K562 (cell line): Measurements from ENCODE around the gene NREP.

Experiments
- EGR1 ChIP-seq: fragments of 450-650 bp; conservative IDR thresholded peaks from 2 replicates; pipeline ENCODE4 v1.6.1; 2017; ENCODE audit warnings: mild to moderate bottlenecking
- HDAC6 ChIP-seq: IDR thresholded peaks from 2 replicates; pipeline ENCODE4 v1.6.1; 2012; ENCODE audit warnings: low read depth, mild to moderate bottlenecking, control low read depth, inconsistent platforms, low read length, moderate library complexity
- KLF13 ChIP-seq: fragments of 450-650 bp; IDR thresholded peaks from 2 replicates; pipeline ENCODE4 v1.6.1; 2016; ENCODE audit warnings: missing genetic modification characterization, low read depth, mild to moderate bottlenecking, missing compliant biosample characterization, moderate library complexity, borderline replicate concordance
- POLR2AphosphoS2 ChIP-seq: IDR thresholded peaks from 2 replicates; pipeline ENCODE4 v1.6.1; 2012; ENCODE audit warnings: low read length, improper control_type of control experiment
- POLR2AphosphoS5 ChIP-seq: IDR thresholded peaks from 2 replicates; pipeline ENCODE4 v1.6.1; 2011; ENCODE audit warnings: mild to moderate bottlenecking, low read depth, low read length, moderate library complexity; ENCODE audit not compliant: control insufficient read depth, insufficient read depth
- SMC3 ChIP-seq: conservative IDR thresholded peaks from 2 replicates; pipeline ENCODE4 v1.6.1; 2011; ENCODE audit warnings: low read depth, low read length, improper control_type of control experiment; ENCODE audit not compliant: insufficient read depth
- XRCC3 ChIP-seq: fragments of 450-650 bp; IDR thresholded peaks from 2 replicates; pipeline ENCODE4 v1.6.1; 2017; ENCODE audit warnings: mild to moderate bottlenecking, moderate library complexity
- ZNF197 ChIP-seq: fragments of 200-800 bp; sonication (Bioruptor generic); IDR thresholded peaks from 2 replicates; pipeline ENCODE4 v1.6.1; 2016; ENCODE audit warnings: low read depth, missing genetic modification characterization, missing compliant biosample characterization
- ZNF311 ChIP-seq: fragments of 250-450 bp; sonication (Bioruptor Pico); IDR thresholded peaks from 2 replicates; pipeline ENCODE4 v1.4.0; 2020; ENCODE audit warnings: mild to moderate bottlenecking, moderate library complexity
- TF ChIP-seq, protein P1 (sequence below): sonication (generic); formaldehyde crosslinking; IDR thresholded peaks from 2 replicates; pipeline ENCODE4 v1.9.0; 2022; ENCODE audit warnings: mild to moderate bottlenecking, missing genetic modification reagents
- TF ChIP-seq, protein P2 (sequence below), 3 experiments: IDR thresholded peaks in 2 of 3; conservative IDR thresholded peaks in 1 of 3; 2 replicates each; pipeline ENCODE4 v1.5.1; 2011 to 2012; ENCODE audit warnings: low read length in 3 of 3, mild to moderate bottlenecking in 3 of 3, control low read depth in 2 of 3, improper control_type of control experiment in 1 of 3, inconsistent platforms in 1 of 3, low read depth in 1 of 3, mixed read lengths in 1 of 3, moderate library complexity in 1 of 3; ENCODE audit not compliant: insufficient read depth in 2 of 3
- TF ChIP-seq, protein P3 (sequence below): sonication (generic); formaldehyde crosslinking; IDR thresholded peaks from 2 replicates; pipeline ENCODE4 v1.8.1; 2023; ENCODE audit warnings: mild to moderate bottlenecking, missing genetic modification reagents
- TF ChIP-seq, protein P4 (sequence below): fragments of 250-450 bp; sonication (Bioruptor Pico); IDR thresholded peaks from 2 replicates; pipeline ENCODE4 v1.4.0; 2020; ENCODE audit warnings: mild to moderate bottlenecking, moderate library complexity
- TF ChIP-seq, protein P5 (sequence below): sonication (generic); formaldehyde crosslinking; IDR thresholded peaks from 2 replicates; pipeline ENCODE4 v1.8.0; 2022; ENCODE audit warnings: mild to moderate bottlenecking, low read depth, missing genetic modification reagents

DNA sequence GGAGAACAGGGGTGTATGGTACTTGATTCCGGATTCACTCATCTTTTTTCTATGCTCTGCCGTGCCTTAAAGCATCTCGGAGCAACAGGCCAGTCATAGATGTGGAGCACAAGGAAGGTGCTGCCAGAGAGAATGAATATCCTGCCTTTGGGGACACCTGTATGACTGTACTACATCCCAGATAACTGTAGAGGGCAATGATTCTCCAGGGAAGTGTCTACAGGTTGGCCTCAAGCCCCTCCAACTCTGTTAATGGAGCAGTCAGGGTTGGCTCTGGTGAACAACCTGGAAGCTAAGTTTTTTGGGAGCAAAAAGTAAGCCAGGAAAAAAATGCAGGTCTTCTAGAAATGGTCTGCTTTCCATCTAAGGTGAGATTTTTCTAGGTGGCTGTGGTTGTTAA lies 71.0 kb downstream of the NREP start:
- TF ChIP-seq ZNF197 (CRISPR knock-in tag) (no peak), EGR1 (no peak), POLR2AphosphoS2 (no peak), POLR2AphosphoS5 (no peak), XRCC3 (no peak), ZNF311 (CRISPR knock-in tag) (no peak), HDAC6 (no peak), SMC3 (no peak), KLF13 (tag) (no peak)
- TF ChIP-seq, protein P1, sequence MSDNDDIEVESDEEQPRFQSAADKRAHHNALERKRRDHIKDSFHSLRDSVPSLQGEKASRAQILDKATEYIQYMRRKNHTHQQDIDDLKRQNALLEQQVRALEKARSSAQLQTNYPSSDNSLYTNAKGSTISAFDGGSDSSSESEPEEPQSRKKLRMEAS (CRISPR knock-in tag): no peak
- TF ChIP-seq, protein P2, sequence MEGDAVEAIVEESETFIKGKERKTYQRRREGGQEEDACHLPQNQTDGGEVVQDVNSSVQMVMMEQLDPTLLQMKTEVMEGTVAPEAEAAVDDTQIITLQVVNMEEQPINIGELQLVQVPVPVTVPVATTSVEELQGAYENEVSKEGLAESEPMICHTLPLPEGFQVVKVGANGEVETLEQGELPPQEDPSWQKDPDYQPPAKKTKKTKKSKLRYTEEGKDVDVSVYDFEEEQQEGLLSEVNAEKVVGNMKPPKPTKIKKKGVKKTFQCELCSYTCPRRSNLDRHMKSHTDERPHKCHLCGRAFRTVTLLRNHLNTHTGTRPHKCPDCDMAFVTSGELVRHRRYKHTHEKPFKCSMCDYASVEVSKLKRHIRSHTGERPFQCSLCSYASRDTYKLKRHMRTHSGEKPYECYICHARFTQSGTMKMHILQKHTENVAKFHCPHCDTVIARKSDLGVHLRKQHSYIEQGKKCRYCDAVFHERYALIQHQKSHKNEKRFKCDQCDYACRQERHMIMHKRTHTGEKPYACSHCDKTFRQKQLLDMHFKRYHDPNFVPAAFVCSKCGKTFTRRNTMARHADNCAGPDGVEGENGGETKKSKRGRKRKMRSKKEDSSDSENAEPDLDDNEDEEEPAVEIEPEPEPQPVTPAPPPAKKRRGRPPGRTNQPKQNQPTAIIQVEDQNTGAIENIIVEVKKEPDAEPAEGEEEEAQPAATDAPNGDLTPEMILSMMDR (IDR thresholded peaks at IDR 0.05 in 2 of 3, conservative IDR thresholded peaks at IDR 0.05 in 1 of 3; ENCODE audit: insufficient read depth in 2 of 3, low read depth in 1 of 3, low read length in 3 of 3): peak in 2 of 3 experiments; percentile 8 to 18; a peak in 1 of 6 replicates
- TF ChIP-seq, protein P3, sequence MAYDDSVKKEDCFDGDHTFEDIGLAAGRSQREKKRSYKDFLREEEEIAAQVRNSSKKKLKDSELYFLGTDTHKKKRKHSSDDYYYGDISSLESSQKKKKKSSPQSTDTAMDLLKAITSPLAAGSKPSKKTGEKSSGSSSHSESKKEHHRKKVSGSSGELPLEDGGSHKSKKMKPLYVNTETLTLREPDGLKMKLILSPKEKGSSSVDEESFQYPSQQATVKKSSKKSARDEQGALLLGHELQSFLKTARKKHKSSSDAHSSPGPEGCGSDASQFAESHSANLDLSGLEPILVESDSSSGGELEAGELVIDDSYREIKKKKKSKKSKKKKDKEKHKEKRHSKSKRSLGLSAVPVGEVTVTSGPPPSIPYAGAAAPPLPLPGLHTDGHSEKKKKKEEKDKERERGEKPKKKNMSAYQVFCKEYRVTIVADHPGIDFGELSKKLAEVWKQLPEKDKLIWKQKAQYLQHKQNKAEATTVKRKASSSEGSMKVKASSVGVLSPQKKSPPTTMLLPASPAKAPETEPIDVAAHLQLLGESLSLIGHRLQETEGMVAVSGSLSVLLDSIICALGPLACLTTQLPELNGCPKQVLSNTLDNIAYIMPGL (CRISPR knock-in tag): no peak
- TF ChIP-seq, protein P4, sequence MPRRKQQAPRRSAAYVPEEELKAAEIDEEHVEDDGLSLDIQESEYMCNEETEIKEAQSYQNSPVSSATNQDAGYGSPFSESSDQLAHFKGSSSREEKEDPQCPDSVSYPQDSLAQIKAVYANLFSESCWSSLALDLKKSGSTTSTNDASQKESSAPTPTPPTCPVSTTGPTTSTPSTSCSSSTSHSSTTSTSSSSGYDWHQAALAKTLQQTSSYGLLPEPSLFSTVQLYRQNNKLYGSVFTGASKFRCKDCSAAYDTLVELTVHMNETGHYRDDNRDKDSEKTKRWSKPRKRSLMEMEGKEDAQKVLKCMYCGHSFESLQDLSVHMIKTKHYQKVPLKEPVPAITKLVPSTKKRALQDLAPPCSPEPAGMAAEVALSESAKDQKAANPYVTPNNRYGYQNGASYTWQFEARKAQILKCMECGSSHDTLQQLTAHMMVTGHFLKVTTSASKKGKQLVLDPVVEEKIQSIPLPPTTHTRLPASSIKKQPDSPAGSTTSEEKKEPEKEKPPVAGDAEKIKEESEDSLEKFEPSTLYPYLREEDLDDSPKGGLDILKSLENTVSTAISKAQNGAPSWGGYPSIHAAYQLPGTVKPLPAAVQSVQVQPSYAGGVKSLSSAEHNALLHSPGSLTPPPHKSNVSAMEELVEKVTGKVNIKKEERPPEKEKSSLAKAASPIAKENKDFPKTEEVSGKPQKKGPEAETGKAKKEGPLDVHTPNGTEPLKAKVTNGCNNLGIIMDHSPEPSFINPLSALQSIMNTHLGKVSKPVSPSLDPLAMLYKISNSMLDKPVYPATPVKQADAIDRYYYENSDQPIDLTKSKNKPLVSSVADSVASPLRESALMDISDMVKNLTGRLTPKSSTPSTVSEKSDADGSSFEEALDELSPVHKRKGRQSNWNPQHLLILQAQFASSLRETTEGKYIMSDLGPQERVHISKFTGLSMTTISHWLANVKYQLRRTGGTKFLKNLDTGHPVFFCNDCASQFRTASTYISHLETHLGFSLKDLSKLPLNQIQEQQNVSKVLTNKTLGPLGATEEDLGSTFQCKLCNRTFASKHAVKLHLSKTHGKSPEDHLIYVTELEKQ (CRISPR knock-in tag): no peak
- TF ChIP-seq, protein P5, sequence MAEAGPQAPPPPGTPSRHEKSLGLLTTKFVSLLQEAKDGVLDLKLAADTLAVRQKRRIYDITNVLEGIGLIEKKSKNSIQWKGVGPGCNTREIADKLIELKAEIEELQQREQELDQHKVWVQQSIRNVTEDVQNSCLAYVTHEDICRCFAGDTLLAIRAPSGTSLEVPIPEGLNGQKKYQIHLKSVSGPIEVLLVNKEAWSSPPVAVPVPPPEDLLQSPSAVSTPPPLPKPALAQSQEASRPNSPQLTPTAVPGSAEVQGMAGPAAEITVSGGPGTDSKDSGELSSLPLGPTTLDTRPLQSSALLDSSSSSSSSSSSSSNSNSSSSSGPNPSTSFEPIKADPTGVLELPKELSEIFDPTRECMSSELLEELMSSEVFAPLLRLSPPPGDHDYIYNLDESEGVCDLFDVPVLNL (CRISPR knock-in tag): no peak
